ENCODE data around the gene WDR35.

Gene WDR35

GRCh38 chr2:19989667-19990415 lies at the start of gene WDR35:
WDR35 (minus strand) TSS chr2:19990105; CDS start chr2:19990015, 90 bp downstream.
- DNase-seq = peak; percentile 86

GRCh38 chr2:20037660-20038059 lies 47.8 kb upstream of the WDR35 start:
- no peak for DNase-seq

- DNase-seq = no peak
Observed at GRCh38 chr2:20035955-20036666, 46.2 kb upstream of the WDR35 start.

GRCh38 chr2:20034821-20035220 lies 44.9 kb upstream of the WDR35 start:
- DNase-seq = no peak

GRCh38 chr2:20034218-20034617 lies 44.3 kb upstream of the WDR35 start:
- no peak for DNase-seq

GRCh38 chr2:20033322-20033721 lies 43.4 kb upstream of the WDR35 start:
- no peak for DNase-seq

GRCh38 chr2:20030224-20030623 lies 40.3 kb upstream of the WDR35 start:
- DNase-seq = no peak

- peak; percentile 66 for DNase-seq
Observed at GRCh38 chr2:20027705-20028434, 38.0 kb upstream of the WDR35 start.

- no peak for DNase-seq
Observed at GRCh38 chr2:20027260-20027677, 37.4 kb upstream of the WDR35 start.

- DNase-seq = peak; percentile 89
Observed at GRCh38 chr2:20025065-20025786, 35.3 kb upstream of the WDR35 start.

- DNase-seq = no peak
Observed at GRCh38 chr2:20023688-20024087, 33.8 kb upstream of the WDR35 start.

GRCh38 chr2:20021405-20022009 lies 31.6 kb upstream of the WDR35 start:
- no peak for DNase-seq

GRCh38 chr2:20019747-20020146 lies 29.8 kb upstream of the WDR35 start:
- DNase-seq = no peak

GRCh38 chr2:20018601-20019152 lies 28.8 kb upstream of the WDR35 start:
- DNase-seq = no peak

- no peak for DNase-seq
Observed at GRCh38 chr2:20016346-20016745, 26.4 kb upstream of the WDR35 start.

- peak; percentile 55 for DNase-seq
Observed at GRCh38 chr2:20015482-20016083, 25.7 kb upstream of the WDR35 start.

GRCh38 chr2:20013126-20013849 lies 23.4 kb upstream of the WDR35 start:
- DNase-seq = no peak

GRCh38 chr2:20012282-20013125 lies 22.6 kb upstream of the WDR35 start, which contains the start of gene MATN3:
MATN3 (minus strand) TSS chr2:20012668; CDS start chr2:20012631, 37 bp downstream.
- DNase-seq = peak; percentile 12

- no peak for DNase-seq
Observed at GRCh38 chr2:20012032-20012281, 22.1 kb upstream of the WDR35 start.

Measured in fibroblast of skin of right quadriceps (primary cell).